NCI-H1930 (cell line): ENCODE data around the gene HPD.
A peak's percentile ranks its signal among the peaks of the same experiment; 100 is the strongest.

ENCODE experiments used
- DNase-seq, 2 experiments: peaks; one replicate each; lab custom pipeline; 2025; lab: John Stamatoyannopoulos, UW

Gene HPD

GRCh38 chr12:121828306-121828705 lies 30.4 kb downstream of the HPD start:
- DNase-seq: no peak

- no peak for DNase-seq
Measured at GRCh38 chr12:121827351-121828099, 31.1 kb downstream of the HPD start.

- no peak for DNase-seq
Measured at GRCh38 chr12:121826318-121827150, 32.1 kb downstream of the HPD start.

- no peak for DNase-seq
Measured at GRCh38 chr12:121825041-121825523, 33.6 kb downstream of the HPD start.

- DNase-seq: no peak
Measured at GRCh38 chr12:121823727-121824115, 34.9 kb downstream of the HPD start.

- DNase-seq: no peak
Measured at GRCh38 chr12:121823101-121823726, 35.4 kb downstream of the HPD start.

- no peak for DNase-seq
Measured at GRCh38 chr12:121822393-121823100, 36.1 kb downstream of the HPD start.

- no peak for DNase-seq
Measured at GRCh38 chr12:121820056-121820455, 38.6 kb downstream of the HPD start.

GRCh38 chr12:121819212-121819949 lies 39.3 kb downstream of the HPD start:
- no peak for DNase-seq

GRCh38 chr12:121817648-121818043 lies 41.0 kb downstream of the HPD start:
- no peak for DNase-seq

- DNase-seq: no peak
Measured at GRCh38 chr12:121816925-121817647, 41.6 kb downstream of the HPD start.

GRCh38 chr12:121815263-121815662 lies 43.4 kb downstream of the HPD start:
- DNase-seq: no peak

- no peak for DNase-seq
Measured at GRCh38 chr12:121814429-121815119, 44.1 kb downstream of the HPD start.

- no peak for DNase-seq
Measured at GRCh38 chr12:121813951-121814350, 44.7 kb downstream of the HPD start.

GRCh38 chr12:121812921-121813896 lies 45.5 kb downstream of the HPD start:
- DNase-seq: no peak

- DNase-seq: no peak
Measured at GRCh38 chr12:121812320-121812871, 46.3 kb downstream of the HPD start.

GRCh38 chr12:121811434-121812319 lies 47.0 kb downstream of the HPD start:
- DNase-seq: peak in 1 of 2 experiments; percentile 63
